Upper lobe of left lung (tissue), 6 donors: ENCODE results near the gene BMP6. TPM values are rescaled to one million over a fixed set of nuclear protein-coding genes. Genes with fewer than 3 reads are reported as not detected.
A peak's percentile ranks its signal among the peaks of the same experiment; 100 is the strongest.

Experiments used
- ATAC-seq, 2 donors: fragments of 200-7000 bp; cut with Tn5 transposase; one replicate each; pipeline ENCODE4 v1.9.1; 2022; ENCODE audit warnings: mild to moderate bottlenecking in 2 of 2, moderate library complexity in 2 of 2; ENCODE audit not compliant: low FRiP score in 2 of 2
- DNase-seq, 2 donors: peaks; one replicate each; pipeline ENCODE4 v3.0.0-alpha.2; 2019 to 2020
- H3K27ac ChIP-seq, 4 donors: fragments of 200-600 bp; sonication (generic); one replicate each; pipeline ENCODE4 v1.5.1; 2016 to 2019
- H3K27me3 ChIP-seq, 4 donors: fragments of 200-600 bp; sonication (generic); one replicate each; pipeline ENCODE4 v1.5.1; 2017 to 2019
- H3K36me3 ChIP-seq, 4 donors: fragments of 200-600 bp; sonication (generic); one replicate each; pipeline ENCODE4 v1.5.1; 2016 to 2019
- H3K4me1 ChIP-seq, 4 donors: fragments of 200-600 bp; sonication (generic); one replicate each; pipeline ENCODE4 v1.5.1; 2018 to 2019
- H3K4me3 ChIP-seq, 4 donors: fragments of 200-600 bp; sonication (generic); one replicate each; pipeline ENCODE4 v1.5.1; 2017 to 2019; ENCODE audit warnings: mild to moderate bottlenecking in 2 of 4, moderate library complexity in 1 of 4
- H3K9me3 ChIP-seq, 4 donors: fragments of 200-600 bp; sonication (generic); one replicate each; pipeline ENCODE4 v1.5.1; 2018 to 2019
- CTCF ChIP-seq, 6 experiments: fragments of 450-650 bp in 4 of 6; fragments of 200-600 bp in 2 of 6; sonication (generic) in 2 of 6; IDR thresholded peaks; one replicate each; pipeline ENCODE4 v1.5.1; 2016 to 2019; ENCODE audit warnings: antibody characterized with exemption in 6 of 6
- EP300 ChIP-seq, 4 donors: sonication (generic); formaldehyde crosslinking; IDR thresholded peaks; one replicate each; pipeline ENCODE4 v1.5.1; 2017; ENCODE audit warnings: antibody characterized with exemption in 4 of 4, control low read depth in 2 of 4
- POLR2A ChIP-seq, 4 donors: fragments of 450-650 bp; IDR thresholded peaks; one replicate each; pipeline ENCODE4 v1.5.1; 2016 to 2017; ENCODE audit warnings: antibody characterized with exemption in 4 of 4, mild to moderate bottlenecking in 2 of 4
- POLR2AphosphoS5 ChIP-seq, 2 donors: sonication (generic); formaldehyde crosslinking; IDR thresholded peaks; one replicate each; pipeline ENCODE4 v1.5.1; 2017; ENCODE audit warnings: antibody characterized with exemption in 2 of 2
- WGBS, 2 donors: methylation state at CpG; one replicate each; pipeline ENCODE4 v1.1.5; 2017 to 2018; 5-methylcytosine and 5-hydroxymethylcytosine counted together
- total RNA-seq, 6 donors: library from RNA; depleted of rRNA in 4 of 6; stranded (reverse); fragments of >200 nt in 4 of 6; gene quantifications; one replicate each; pipeline versions ENCODE4 v1.1.0 to v1.2.1, GENCODE V29; 2016 to 2021
- donor health status: DM: no; HTN: no; CAD: no; lungs with moderate emphysema.
- donor health status: DM: no; HTN: yes; CAD: no; lungs with severe emphysema.

BMP6 gene
- total RNA-seq, 6 donors from 2014 or later = 1.0 to 25.4 (median 5.2) TPM

GRCh38 chr6:7882505-7883257 is 156.8 kb downstream of the BMP6 start:
- Histone ChIP-seq H3K4me3 (no peak overlapping the region), H3K9me3 (no peaks in the 10 kb centered on the region), H3K36me3 (peaks cover 19 to 92% (median 66%) of the 10 kb centered on the region in 4 donors), H3K4me1 (no peaks in the 10 kb centered on the region), H3K27ac (no peak overlapping the region), H3K27me3 (no peaks in the 10 kb centered on the region)
- no peak for ATAC-seq
- WGBS, 2 donors = 88 to 91% methylated on average over 19 of the region's 19 CpGs
- no peak for DNase-seq
- TF ChIP-seq EP300 (IDR thresholded peaks at IDR 0.05) (no peak), POLR2AphosphoS5 (IDR thresholded peaks at IDR 0.05) (no peak), CTCF (IDR thresholded peaks at IDR 0.05) (no peak), POLR2A (IDR thresholded peaks at IDR 0.05) (no peak)

DNA sequence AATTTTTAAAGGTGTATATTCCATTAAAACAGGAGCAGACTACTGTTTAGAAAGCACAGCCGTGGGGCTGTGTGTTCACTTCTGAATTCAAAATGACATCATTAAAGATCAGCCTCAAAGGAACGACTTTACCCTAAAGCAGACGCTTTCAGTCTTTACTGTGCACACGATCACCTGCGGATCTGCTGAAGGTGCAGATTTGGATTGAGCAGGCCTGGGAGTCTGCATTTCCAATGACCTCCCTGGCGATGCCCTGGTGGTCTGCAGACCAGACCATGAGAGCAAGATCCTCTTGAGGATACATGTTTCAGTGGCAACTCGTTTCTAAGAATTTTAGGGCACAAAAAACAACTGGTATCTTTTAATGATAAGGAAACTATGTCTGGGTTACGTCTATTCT is 157.5 kb downstream of the BMP6 start:
- H3K27ac ChIP-seq = no peak overlapping the region
- DNase-seq = no peak
- no peak overlapping the region for H3K4me3 ChIP-seq
- 90 to 95% methylated on average over 8 of the region's 8 CpGs for WGBS, 2 donors
- no peaks in the 10 kb centered on the region for H3K27me3 ChIP-seq
- peaks cover 23 to 98% (median 73%) of the 10 kb centered on the region in 4 donors for H3K36me3 ChIP-seq
- no peak for TF ChIP-seq CTCF (IDR thresholded peaks at IDR 0.05)
- H3K4me1 ChIP-seq = no peaks in the 10 kb centered on the region
- no peak for ATAC-seq
- no peaks in the 10 kb centered on the region for H3K9me3 ChIP-seq

GRCh38 chr6:7886132-7886531 is 160.2 kb downstream of the BMP6 start:
- ATAC-seq (no peak), DNase-seq (no peak)
- no peaks in the 10 kb centered on the region for H3K4me1 ChIP-seq
- H3K36me3 ChIP-seq = peaks cover 31 to 100% (median 92%) of the 10 kb centered on the region in 4 donors
- WGBS, 2 donors = 97 to 100% methylated on average over 3 of the region's 3 CpGs
- TF ChIP-seq POLR2AphosphoS5 (IDR thresholded peaks at IDR 0.05) (no peak), POLR2A (IDR thresholded peaks at IDR 0.05) (no peak), EP300 (IDR thresholded peaks at IDR 0.05) (no peak), CTCF (IDR thresholded peaks at IDR 0.05) (no peak)
- no peaks in the 10 kb centered on the region for H3K9me3 ChIP-seq
- no peaks in the 10 kb centered on the region for H3K27me3 ChIP-seq
- no peak overlapping the region for H3K27ac ChIP-seq
- no peak overlapping the region for H3K4me3 ChIP-seq

GRCh38 chr6:7887278-7887991 is 161.5 kb downstream of the BMP6 start:
- ATAC-seq (no peak), DNase-seq (peak in 1 of 2 donors; percentile 32)
- no peak overlapping the region for H3K27ac ChIP-seq
- H3K4me1 ChIP-seq = no peaks in the 10 kb centered on the region
- no peaks in the 10 kb centered on the region for H3K9me3 ChIP-seq
- H3K36me3 ChIP-seq = peaks cover 29 to 100% (median 92%) of the 10 kb centered on the region in 4 donors
- TF ChIP-seq POLR2A (IDR thresholded peaks at IDR 0.05) = no peak
- TF ChIP-seq CTCF (IDR thresholded peaks at IDR 0.05) = no peak
- TF ChIP-seq EP300 (IDR thresholded peaks at IDR 0.05) = no peak
- TF ChIP-seq POLR2AphosphoS5 (IDR thresholded peaks at IDR 0.05) = no peak
- no peak overlapping the region for H3K4me3 ChIP-seq
- H3K27me3 ChIP-seq = no peaks in the 10 kb centered on the region
- WGBS, 2 donors = 95 to 98% methylated on average over 17 to 21 of the region's 21 CpGs
